ENCODE data around the gene SRPRB.

SRPRB gene

DNA sequence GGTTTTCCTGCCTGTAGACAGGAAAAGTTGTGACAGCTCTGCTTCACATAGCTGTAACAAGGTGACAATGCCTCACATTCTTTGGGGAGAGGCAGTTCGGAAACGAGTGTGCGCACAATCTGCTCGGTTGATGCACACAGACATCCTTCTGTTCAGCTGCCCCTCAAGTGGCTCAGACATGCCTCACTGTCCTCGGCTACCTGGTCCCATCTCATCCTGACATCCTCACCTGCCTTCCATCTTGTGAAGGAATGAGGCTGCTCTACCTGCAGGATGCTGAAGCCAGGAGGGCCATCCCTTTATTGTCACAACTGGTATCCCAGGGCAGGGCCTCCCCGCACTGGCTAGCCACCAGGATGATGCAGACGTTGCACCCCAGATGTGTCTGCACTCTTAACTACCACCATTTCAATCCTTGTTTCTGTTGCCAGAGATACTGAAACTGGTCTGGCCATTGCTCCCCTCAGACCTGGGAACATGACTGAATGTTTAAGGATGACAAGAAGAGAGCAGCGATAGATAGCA lies 19.4 kb downstream of the SRPRB start:
- Mint-ChIP-seq H3K27me3 (no peaks in the 10 kb centered on the region), H3K4me3 (no peak overlapping the region), H3K27ac (ENCODE audit: low read depth) (no peak overlapping the region), H3K9me3 (no peaks in the 10 kb centered on the region), H3K4me1 (no peaks in the 10 kb centered on the region), H3K36me3 (ENCODE audit: insufficient read depth) (peaks cover 27% of the 10 kb centered on the region)
- DNase-seq (ENCODE audit: low spot score in 2 of 2) (no peak), ATAC-seq (replicated peaks; ENCODE audit: extremely low read depth, poor library complexity, severe bottlenecking) (no peak)

DNA sequence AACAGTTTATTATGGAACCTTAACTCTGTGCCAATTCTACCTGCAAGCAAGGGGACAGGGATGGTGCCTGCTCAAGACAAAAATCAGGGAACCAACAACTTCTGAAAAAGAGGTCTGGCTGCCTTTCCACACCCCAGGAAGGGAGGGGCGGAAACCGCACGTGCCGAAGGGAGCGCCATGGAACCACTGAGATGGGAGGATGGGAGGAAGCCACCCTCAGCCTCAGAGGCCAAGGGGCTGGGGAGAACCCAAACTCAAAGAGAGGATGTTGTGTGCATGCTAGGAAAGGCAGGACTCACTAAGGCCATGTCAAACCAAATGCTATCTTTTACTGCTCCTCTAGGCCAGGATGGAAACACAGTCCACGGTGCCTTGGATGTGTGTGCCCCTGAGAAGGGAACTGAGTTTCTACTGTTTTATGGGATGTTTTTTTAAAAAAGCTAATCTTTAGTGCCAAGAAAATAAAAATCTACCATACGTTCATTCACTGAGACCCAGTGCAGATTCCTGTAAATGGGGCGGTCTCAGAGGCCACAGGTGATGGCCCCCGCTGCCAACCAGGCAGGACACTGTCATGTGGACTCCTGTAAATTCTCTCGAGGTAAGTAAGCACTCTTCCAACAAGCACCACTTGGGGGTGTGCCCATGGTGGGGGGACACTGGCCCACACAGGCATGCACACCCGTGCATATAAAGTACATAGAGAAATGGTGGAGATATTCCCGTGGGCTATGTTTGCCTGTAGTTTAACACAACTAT lies 20.5 kb downstream of the SRPRB start:
- Mint-ChIP-seq H3K27ac (ENCODE audit: low read depth) (no peak overlapping the region), H3K4me3 (no peak overlapping the region), H3K27me3 (peaks cover 6% of the 10 kb centered on the region), H3K9me3 (no peaks in the 10 kb centered on the region), H3K4me1 (no peaks in the 10 kb centered on the region), H3K36me3 (ENCODE audit: insufficient read depth) (peaks cover 18% of the 10 kb centered on the region)
- DNase-seq (ENCODE audit: low spot score in 2 of 2) (no peak), ATAC-seq (replicated peaks; ENCODE audit: extremely low read depth, poor library complexity, severe bottlenecking) (no peak)

DNA sequence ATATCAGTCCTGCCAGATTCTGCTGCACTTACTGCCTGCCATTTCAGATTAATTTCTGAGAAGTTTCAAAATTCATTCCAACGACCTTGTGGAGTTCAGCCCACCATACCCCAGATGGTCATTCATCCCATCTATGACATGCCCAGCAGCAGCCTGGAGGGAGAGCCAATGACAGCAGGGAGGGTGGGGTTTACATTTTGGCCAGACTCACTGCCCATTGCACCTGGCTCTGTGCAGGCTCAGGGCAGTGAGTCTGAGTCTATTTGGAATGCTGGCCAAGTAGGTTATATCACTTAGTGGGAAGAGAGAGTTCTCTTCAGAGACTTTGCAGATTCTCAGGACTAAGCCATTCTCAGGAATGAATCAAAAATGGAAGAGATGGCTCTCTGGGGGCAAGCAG lies 21.5 kb downstream of the SRPRB start:
- ATAC-seq (replicated peaks; ENCODE audit: extremely low read depth, poor library complexity, severe bottlenecking) (no peak), DNase-seq (ENCODE audit: low spot score in 2 of 2) (no peak)
- no peak overlapping the region for H3K27ac Mint-ChIP-seq (ENCODE audit: low read depth)
- no peak overlapping the region for H3K4me3 Mint-ChIP-seq
- H3K9me3 Mint-ChIP-seq = no peaks in the 10 kb centered on the region
- no peaks in the 10 kb centered on the region for H3K4me1 Mint-ChIP-seq
- H3K27me3 Mint-ChIP-seq = peaks cover 6% of the 10 kb centered on the region
- peaks cover 13% of the 10 kb centered on the region for H3K36me3 Mint-ChIP-seq (ENCODE audit: insufficient read depth)

DNA sequence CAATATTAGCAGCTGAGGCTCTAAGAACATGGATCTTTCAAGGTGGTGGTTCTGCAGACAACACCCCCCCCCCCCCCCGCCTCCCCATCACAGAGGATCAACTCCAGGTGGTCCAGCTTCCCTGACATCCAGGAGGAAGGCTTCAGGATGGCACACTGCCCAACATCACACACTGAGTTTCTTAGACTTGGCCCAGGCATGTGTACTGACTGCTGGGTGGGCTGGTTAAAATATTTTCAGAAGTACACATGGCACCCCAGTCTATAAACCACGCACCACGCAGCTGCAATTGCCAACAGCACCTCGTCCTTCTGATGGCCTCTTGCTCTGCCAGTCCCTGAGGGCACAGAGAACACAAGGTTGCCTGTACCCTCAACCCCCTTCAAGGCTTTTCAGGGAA lies 22.1 kb downstream of the SRPRB start:
- DNase-seq (ENCODE audit: low spot score in 2 of 2) (no peak), ATAC-seq (replicated peaks; ENCODE audit: extremely low read depth, poor library complexity, severe bottlenecking) (no peak)
- no peaks in the 10 kb centered on the region for H3K9me3 Mint-ChIP-seq
- H3K4me3 Mint-ChIP-seq = no peak overlapping the region
- H3K27me3 Mint-ChIP-seq = peaks cover 6% of the 10 kb centered on the region
- H3K4me1 Mint-ChIP-seq = no peaks in the 10 kb centered on the region
- H3K36me3 Mint-ChIP-seq (ENCODE audit: insufficient read depth) = peaks cover 12% of the 10 kb centered on the region
- H3K27ac Mint-ChIP-seq (ENCODE audit: low read depth) = no peak overlapping the region

DNA sequence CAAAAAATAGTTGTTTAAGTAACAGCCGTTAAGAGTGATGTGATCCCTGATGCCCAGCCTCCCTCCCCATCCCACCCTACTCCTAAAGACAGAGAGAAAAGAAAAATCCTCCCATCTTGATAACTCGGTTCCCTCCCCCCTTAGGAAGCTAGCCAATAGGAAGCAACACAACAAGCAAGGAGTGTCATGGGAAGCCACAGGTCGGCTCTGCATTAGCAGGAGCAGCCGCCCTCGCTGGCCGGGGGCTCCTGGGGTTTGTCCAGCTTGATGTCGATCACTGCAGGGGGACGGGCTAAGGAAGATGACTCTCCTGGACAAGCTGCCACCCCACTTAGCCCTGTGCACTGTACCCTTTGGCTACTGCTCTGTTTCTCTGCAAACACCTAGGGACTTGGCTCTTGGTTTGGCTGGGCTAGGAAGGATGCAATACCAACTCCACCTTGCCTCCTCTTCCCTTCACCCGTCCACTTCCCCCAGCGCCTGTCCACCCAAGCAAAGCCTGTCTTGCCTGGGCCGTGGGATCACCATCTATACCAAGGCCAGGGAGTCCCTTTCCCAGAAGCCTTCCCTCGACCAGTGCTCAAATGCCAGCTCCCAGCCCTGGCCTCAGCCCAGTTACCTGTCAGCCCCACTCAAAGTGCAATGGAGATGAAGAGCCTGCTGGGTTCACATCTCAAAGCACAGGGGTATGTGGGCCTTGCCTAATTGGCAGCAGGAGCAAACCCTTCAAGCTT lies 23.1 kb downstream of the SRPRB start:
- no peak overlapping the region for H3K27ac Mint-ChIP-seq (ENCODE audit: low read depth)
- H3K4me3 Mint-ChIP-seq = no peak overlapping the region
- ATAC-seq (replicated peaks; ENCODE audit: extremely low read depth, poor library complexity, severe bottlenecking) = no peak
- no peaks in the 10 kb centered on the region for H3K9me3 Mint-ChIP-seq
- peaks cover 7% of the 10 kb centered on the region for H3K36me3 Mint-ChIP-seq (ENCODE audit: insufficient read depth)
- no peaks in the 10 kb centered on the region for H3K4me1 Mint-ChIP-seq
- DNase-seq (ENCODE audit: low spot score in 2 of 2) = no peak
- peaks cover 6% of the 10 kb centered on the region for H3K27me3 Mint-ChIP-seq

DNA sequence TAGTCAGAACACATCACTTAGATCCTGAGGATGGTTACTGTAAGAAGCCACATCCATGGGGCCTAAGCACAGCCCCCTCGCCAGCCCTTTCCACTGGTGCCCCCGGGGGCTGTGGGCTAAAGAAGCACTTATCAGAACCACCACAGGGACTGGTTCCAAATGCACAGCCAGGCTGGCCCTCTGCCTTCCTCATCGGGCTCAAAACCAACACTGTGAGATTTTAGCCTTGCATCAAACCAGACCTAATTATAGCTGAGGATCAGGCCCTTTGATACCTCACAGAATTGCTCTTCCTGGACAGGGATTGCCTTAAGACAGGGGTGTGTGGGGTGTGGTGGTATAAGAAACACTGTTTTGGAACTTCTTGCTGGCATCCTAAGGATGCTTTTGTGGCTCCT lies 23.7 kb downstream of the SRPRB start:
- Mint-ChIP-seq H3K27ac (ENCODE audit: low read depth) (no peak overlapping the region), H3K4me1 (no peaks in the 10 kb centered on the region), H3K4me3 (no peak overlapping the region), H3K36me3 (ENCODE audit: insufficient read depth) (peaks cover 5% of the 10 kb centered on the region), H3K9me3 (no peaks in the 10 kb centered on the region), H3K27me3 (peaks cover 6% of the 10 kb centered on the region)
- DNase-seq (ENCODE audit: low spot score in 2 of 2) (no peak), ATAC-seq (replicated peaks; ENCODE audit: extremely low read depth, poor library complexity, severe bottlenecking) (no peak)

DNA sequence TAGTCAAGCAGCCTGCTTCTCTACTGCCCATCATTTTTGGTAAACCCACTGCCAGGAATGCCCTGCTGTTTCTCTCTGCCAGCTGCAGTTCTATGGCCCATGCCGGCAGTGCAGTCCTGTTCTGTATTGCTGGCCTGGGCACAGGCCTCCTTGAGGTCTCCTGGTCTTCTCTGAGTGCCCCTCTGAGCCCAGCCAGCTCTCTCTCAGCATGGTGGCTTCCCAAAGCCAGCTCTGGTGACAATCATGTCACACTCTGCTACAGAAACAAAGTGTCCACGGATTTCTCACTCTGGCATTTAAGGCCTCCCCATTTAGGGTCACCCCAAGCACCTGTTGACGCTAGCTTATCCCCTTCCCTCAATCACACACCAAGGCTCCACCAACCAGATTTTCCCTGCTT lies 24.5 kb downstream of the SRPRB start:
- peaks cover 6% of the 10 kb centered on the region for H3K27me3 Mint-ChIP-seq
- no peak for ATAC-seq (replicated peaks; ENCODE audit: extremely low read depth, poor library complexity, severe bottlenecking)
- no peak for DNase-seq (ENCODE audit: low spot score in 2 of 2)
- H3K36me3 Mint-ChIP-seq (ENCODE audit: insufficient read depth) = peaks cover 4% of the 10 kb centered on the region
- no peaks in the 10 kb centered on the region for H3K4me1 Mint-ChIP-seq
- H3K27ac Mint-ChIP-seq (ENCODE audit: low read depth) = no peak overlapping the region
- H3K4me3 Mint-ChIP-seq = no peak overlapping the region
- no peaks in the 10 kb centered on the region for H3K9me3 Mint-ChIP-seq

DNA sequence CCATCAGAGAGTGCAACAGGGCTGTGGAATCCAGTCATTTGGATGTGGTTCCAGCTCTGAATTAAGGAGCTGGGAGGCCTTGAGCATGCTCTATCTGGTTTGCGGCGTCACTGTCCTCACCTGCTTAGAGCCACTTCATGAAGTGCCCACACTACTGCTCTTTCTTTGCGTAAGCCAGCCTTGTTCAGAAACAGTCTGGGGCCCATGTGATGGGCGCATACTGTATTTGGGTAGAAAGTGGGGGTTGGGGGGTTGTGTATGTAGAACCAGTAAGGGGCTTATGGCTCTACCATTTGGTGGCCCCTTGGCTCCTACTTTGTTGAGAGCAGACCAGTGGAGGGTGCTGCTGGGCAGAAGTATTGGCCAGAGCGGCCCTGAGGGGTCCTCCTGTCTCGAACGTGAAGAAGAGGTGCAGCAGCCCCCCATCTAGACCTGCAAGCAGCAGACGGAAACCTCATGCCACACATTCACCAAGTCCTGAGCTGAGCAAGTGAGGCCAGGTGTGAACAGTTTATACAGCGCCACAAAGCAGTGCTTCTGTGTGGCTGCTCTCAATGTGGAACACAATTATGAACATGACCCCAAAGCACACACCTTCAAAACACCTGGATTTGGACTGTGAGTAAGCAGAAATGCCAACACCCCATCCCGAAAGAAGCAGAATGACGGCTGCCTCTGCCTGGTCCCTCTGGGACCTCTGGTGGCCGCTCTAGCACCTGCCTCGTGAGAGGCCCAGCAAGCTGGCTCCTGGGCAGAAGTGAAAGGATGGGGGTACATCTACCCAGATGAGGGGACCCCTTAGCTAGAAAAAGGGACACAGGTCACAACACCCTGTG lies 26.6 kb downstream of the SRPRB start:
- H3K36me3 Mint-ChIP-seq (ENCODE audit: insufficient read depth) = peaks cover 1% of the 10 kb centered on the region
- no peak for DNase-seq (ENCODE audit: low spot score in 2 of 2)
- H3K27ac Mint-ChIP-seq (ENCODE audit: low read depth) = no peak overlapping the region
- H3K9me3 Mint-ChIP-seq = no peaks in the 10 kb centered on the region
- no peak for ATAC-seq (replicated peaks; ENCODE audit: extremely low read depth, poor library complexity, severe bottlenecking)
- no peak overlapping the region for H3K4me3 Mint-ChIP-seq
- no peaks in the 10 kb centered on the region for H3K4me1 Mint-ChIP-seq
- peaks cover 6% of the 10 kb centered on the region for H3K27me3 Mint-ChIP-seq

DNA sequence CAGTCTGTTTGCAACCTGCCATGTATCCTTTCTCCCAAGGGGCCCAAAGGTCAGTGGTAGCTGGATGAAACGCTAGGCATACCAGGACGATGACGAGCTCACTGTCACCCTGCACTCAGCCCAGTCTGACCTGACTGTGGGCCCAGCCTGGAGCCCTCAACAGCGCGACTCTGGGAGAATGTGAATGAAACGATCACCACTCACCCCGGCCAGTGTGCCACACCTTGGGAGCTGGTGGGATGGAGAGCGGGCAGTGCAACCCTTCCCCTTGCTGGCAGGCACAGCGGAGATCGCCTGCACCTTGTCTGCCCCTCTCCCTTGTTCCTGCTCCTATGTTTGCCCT lies 27.2 kb downstream of the SRPRB start:
- Mint-ChIP-seq H3K36me3 (ENCODE audit: insufficient read depth) (peaks cover 1% of the 10 kb centered on the region), H3K27me3 (peaks cover 6% of the 10 kb centered on the region), H3K4me3 (no peak overlapping the region), H3K9me3 (no peaks in the 10 kb centered on the region), H3K27ac (ENCODE audit: low read depth) (no peak overlapping the region), H3K4me1 (no peaks in the 10 kb centered on the region)
- DNase-seq (ENCODE audit: low spot score in 2 of 2) (no peak), ATAC-seq (replicated peaks; ENCODE audit: extremely low read depth, poor library complexity, severe bottlenecking) (no peak)

DNA sequence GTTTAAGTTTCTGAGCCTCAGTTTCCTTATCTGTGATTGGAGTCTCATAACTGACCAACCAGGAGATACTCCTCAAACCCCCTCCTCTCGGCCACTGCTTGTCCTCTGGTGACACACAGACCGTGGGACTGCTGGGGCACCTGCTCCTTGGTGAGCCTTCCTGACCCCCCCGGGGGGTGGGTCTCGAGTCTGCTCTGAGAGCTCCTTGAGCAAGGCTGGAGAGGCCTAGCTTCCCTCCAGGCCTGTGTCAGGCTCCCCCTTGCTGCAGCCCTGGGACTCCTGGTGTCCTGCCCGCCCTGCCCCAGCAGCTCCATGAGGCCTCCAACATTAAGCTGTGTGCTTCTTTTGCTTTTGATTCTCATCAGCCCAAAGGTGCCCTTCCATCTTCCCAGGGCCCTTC lies 27.7 kb downstream of the SRPRB start:
- no peaks in the 10 kb centered on the region for H3K4me1 Mint-ChIP-seq
- peaks cover 1% of the 10 kb centered on the region for H3K36me3 Mint-ChIP-seq (ENCODE audit: insufficient read depth)
- DNase-seq (ENCODE audit: low spot score in 2 of 2) = no peak
- H3K9me3 Mint-ChIP-seq = no peaks in the 10 kb centered on the region
- H3K27me3 Mint-ChIP-seq = peaks cover 6% of the 10 kb centered on the region
- H3K4me3 Mint-ChIP-seq = no peak overlapping the region
- H3K27ac Mint-ChIP-seq (ENCODE audit: low read depth) = no peak overlapping the region
- no peak for ATAC-seq (replicated peaks; ENCODE audit: extremely low read depth, poor library complexity, severe bottlenecking)

DNA sequence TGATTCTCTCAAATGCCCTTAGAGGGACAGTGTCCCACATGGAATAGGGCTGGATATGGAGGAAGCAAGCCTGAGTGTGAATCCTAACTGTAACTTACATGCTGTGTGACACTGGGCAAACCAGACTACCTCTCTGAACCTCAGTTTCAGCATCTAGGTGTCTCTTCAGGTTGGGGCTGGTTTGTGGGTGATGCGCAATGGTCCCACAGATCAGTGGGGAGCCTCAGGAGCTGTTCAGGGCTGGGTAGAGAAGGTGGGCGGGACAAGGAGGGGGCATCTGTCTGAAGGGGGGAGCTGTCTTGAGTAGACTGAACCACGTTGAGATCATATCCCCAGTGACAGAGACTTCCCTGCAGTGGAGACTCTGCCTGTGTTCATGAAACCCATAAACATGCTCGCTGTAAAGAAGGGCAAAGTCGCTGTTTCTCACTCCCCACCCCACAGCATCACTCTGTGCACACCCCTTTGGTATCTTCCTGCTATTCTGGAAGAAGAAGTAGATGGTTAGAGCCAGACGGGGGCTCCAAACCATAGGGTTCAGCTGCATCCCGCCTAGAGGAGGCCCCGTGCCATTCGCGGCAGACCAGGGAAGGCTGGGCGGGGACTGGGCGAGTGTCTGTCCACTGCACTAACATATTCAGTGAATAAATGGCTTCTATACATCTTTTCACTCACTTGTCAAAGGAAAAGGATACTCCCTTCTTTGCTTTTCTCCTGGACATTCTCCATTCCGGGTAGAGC lies 28.4 kb downstream of the SRPRB start:
- H3K36me3 Mint-ChIP-seq (ENCODE audit: insufficient read depth) = peaks cover 1% of the 10 kb centered on the region
- H3K27me3 Mint-ChIP-seq = peaks cover 6% of the 10 kb centered on the region
- H3K9me3 Mint-ChIP-seq = no peaks in the 10 kb centered on the region
- ATAC-seq (replicated peaks; ENCODE audit: extremely low read depth, poor library complexity, severe bottlenecking) = no peak
- H3K4me1 Mint-ChIP-seq = no peaks in the 10 kb centered on the region
- no peak overlapping the region for H3K27ac Mint-ChIP-seq (ENCODE audit: low read depth)
- no peak for DNase-seq (ENCODE audit: low spot score in 2 of 2)
- H3K4me3 Mint-ChIP-seq = no peak overlapping the region

Data from central memory CD8-positive, alpha-beta T cell (primary cell).